T-helper 1 cell (primary cell): ENCODE results near the gene SRP68.
"Not testable (repeated sequence)": the region's sequence is repeated elsewhere in the genome, so short reads cannot be mapped to it uniquely, and the experiment has no call there.

Experiments
- DNase-seq, 5 donors: peaks; one replicate each; pipeline ENCODE4 v3.0.0-alpha.2; 2012 to 2020

The SRP68 gene

DNA sequence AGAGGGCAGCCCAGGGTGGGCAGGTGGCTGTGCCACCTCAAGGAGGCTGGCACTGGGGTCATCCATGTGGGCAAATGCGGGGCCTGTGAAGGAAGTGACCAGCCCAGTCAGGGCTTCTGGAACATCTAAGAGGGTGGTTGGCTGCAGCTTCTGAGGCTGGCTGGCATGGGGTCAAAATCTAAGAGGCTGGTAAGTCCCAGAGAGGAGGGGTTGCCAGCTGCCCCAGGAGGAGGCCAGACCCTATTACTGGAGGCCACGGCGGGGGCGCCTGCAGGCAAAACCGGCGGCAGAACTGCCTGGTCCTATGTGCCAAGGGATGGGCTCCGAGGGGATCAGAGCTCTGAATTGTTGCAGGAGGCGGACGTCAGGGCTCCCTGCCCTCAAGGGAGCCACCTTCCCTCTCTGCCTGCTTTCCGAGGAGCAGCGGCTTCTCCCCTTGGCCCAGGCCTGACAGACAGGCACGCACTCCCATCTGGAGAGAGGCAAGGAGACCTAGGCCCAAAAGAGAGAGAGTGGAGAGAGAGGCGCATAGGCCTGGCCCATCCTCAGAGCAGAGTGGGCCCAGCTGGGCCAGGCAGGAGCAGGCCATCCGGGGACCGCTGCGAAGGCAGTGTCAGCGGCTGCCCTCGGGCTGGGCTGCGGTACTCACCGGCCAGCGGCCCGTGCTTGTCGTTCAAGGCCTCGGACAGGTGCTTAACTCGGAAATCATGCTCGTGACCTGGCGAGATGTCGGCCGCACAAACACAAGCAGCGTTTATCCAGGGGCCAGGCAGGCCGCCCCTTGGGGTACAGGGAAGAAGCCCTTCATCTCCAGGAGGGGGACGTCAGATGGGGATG is 17.6 kb upstream of the SRP68 start:
- no peak for DNase-seq

DNA sequence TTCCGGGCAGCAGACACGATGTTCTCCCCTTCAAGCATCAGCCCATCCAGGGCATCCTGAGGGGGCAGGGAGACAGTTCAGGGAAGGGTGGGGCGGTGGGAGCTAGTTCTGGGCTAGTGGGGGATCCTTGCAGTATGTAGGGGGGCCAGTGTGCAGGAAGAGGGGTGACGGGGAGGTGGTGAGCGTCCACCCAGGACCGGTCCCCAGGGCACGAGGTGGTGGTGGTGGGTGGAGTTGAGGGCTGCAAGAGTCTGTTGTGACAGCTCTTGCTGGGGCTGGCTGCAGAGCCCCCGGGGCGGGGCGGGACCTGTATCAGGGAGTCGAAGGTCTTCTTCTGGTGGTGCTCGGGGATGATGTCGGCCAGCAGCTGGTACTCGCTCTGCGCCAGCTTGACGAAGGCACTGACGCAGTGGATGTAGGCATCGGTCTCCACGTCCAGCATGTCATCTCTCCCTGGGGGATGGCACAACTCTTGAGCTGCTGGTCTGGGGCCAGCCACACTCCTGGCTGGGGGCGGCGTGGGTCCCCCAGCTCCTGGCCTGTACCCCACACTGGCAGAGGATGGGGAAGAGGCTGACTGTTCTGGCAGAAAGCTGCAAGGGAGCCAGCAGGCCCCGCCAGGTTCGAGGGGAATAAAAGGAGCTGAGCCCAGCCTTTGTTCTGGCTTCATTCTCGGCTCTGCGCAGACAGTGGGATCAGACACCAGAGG is 16.7 kb upstream of the SRP68 start:
- no peak for DNase-seq

DNA sequence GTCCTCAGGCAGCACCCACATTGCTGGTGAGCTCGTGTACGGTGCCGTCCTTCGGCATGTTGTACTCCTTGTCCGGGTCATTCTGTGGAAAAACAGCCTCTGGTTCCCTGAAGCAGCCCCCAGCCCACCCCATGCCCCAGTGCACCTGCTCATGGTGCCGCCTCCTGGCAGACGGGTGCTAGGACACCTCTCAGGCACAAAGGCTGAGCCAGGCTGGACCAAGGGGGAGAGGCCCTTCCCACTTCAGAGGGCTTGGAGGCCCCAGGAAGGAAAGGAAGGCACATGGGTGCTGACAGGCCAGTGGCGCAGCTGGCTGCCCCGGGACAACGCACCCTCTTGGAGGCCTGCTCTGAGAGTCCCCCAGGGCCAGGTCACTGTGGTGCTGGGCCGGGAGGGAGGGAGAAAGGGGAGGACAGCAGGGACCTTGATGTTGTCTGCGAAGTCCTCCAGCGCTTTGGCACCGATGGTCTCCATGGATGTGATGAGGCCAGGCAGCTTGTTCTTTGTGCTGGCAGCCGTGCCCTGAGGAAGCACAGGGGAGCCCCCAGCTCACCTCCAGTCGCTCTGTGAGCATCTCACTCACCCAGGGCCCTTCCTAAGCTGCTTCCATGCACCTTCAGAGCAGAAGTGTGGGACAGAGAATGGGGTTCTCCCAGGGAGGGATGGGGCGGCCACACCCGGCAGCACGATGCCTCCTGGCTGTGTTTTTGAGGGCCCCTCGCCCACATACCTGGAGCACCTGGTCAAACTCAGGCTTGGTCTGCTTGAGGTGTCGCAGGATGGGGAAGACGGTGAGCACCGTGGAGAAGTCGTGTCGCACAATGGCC is 15.9 kb upstream of the SRP68 start:
- no peak for DNase-seq

DNA sequence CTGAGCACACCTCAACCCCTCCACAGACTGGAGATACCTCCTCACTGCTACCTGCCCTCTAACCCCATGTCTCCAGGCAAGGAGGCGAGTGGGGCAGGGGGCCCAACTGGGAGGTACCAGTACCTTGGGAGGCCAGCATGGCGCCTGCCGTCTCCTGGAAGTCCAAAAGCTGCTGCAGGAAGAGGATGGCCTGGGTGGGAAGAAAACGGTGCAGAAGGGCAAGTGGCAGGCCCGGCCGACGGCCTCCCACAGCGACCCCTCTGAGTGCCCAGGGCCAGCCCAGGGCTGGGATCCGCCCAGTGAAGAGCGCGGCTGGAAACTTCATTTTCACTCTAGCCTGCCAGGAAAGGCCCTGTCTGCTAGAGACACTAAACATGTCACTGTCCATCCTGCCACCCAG is 15.2 kb upstream of the SRP68 start:
- no peak for DNase-seq

DNA sequence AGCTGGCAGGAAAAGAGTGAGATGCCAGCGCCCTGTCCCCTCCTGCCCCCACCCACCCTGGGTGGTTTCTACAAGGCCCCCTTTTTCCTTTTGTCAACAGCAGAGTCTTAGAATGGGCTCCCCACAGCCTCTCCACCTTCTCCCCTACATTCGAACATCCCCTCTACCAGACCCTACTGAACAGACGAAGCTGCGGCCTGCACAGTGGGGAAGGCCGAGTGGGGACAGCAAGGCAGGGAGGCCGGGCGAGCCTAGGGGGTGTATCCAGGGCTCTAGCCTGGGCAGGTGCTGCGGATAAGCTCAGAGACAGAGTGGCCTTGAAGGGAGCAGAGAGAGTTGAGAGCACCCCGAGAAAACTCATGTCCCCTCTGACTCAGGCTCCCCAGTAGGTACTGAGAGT is 14.1 kb upstream of the SRP68 start:
- no peak for DNase-seq

DNA sequence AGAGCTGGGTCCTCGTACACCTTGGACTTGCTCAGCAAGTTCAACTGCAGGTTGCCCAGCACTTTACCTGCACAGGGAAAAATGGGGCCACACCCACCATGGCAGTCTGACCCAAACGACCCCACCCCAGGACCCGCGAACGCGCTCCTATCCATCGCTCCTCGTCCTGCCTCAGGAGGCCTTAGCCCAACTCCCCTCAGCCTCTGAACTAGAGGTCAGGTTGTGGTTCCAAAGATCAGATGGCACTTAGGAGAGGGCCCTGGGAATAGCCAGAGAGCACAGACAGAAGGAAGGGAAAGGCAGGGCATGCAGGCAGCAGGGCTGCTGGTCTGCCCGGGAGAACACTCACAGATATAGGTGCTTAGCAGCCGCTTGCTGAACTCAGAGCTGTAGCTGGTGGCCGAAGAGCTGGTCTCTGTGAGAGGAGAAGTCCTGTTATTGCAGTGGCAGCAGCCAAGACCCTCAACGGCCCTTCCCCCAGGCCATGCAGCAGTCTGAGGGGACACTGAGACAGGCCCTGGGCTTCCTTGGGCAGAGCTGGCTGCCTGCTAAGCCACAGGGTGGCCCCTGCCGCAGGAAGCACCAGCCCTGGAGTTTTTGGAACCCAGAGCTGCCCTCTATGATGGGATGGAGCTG is 13.5 kb upstream of the SRP68 start:
- no peak for DNase-seq

DNA sequence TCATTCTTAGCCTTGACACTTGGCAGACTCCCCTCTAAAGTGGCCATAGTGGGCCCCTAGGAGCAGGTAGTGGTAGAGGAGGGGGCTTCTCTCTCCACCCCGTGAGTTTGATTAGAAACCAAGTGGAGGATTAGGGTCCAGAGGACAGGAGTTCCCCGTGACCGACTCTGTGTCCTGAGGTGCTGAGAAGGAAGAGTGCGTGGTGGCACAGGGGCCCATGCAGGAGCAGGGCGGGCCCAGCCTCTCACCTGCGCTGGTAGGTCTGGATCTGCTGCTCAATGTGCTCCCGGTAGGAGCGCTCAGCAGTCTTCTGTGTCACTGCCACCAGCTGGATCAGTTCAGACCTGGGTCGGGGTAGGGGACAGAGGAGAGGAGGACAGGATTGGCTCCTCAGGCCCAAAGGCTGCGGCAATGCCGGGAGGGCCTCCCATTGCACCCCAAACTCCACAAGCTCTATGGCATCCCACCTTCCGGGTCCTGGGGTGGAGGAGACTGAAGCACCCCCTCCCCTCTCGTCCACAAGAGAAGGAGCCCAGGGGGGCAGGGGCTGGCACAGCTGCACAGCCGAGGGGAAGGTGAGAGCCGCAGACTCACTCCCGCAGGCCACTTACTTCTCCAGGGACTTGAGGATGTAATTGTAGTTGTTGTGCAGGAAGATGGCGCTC is 12.9 kb upstream of the SRP68 start:
- DNase-seq: no peak

DNA sequence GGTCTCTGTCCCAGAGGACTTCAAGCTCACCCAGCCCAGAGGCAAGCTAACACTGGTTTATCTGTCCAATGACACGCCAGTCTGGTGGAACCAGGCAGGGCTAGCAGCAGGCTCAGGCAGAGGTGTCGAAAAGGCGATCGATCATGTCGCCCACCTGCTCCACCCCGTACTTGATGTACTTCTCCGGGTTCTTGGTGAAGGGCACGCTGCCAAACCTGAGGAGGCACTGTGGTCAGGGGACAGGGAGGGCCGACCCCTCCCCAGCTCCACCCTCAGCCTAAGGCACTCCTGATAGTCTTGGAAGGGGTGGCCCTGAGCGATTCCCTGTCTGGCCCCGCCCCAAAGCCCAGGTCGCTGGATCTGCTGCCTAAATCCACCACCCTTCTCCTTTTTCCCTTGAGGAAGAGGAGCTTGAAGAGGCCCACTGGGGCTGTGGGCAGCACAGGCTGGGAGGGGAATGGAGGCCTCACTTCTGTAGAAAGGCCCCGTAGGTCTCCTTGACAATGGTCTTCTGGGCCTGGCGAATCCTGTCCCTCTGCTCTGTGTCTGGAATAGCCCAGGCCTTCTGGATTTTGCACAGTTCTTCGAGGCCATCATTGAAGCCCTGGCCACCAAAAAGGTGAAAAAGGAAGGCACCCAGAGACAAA is 11.3 kb upstream of the SRP68 start:
- DNase-seq: no peak

DNA sequence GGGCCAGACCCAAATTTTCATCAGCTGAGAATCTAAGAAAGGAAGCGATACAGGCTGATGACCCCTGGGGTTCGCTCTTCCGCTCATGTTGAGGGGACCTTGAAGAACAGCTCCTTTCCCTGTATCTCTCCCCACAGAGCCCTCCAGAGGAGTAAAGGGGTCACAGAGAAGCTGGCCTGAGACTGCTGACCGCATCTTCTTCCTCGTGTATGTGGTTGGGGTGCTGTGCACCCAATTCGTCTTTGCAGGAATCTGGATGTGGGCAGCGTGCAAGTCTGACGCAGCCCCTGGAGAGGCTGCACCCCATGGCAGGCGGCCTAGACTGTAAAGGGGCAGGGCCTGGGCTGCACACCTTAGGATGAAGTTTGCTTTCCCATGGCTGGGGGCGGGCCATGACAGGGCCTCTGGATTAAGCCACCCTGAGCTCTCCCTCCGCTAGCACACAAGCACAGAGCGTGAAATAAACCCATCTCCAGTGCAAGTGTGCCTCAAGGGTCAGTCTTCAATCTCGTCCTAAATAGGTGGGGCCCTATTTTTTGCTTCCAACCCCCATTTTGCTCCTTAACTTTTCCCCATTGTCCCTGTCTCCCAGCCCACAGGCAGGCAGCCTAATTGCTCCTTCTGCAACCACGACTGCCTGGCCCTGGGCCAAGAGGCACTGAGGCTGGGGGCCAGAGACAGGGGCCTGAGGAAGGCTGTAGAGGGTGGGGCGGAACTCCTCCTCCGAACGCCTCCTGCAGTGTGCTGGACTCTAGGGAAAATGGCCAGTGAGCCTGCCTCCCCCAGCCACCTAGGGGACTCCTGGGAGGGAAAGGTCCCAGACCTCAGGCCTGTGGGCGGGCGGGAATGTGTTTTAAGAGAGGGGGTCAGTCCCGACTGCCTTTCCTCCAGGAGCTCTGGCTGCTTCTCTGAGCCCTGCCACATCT is 10.3 kb upstream of the SRP68 start:
- DNase-seq: no peak

DNA sequence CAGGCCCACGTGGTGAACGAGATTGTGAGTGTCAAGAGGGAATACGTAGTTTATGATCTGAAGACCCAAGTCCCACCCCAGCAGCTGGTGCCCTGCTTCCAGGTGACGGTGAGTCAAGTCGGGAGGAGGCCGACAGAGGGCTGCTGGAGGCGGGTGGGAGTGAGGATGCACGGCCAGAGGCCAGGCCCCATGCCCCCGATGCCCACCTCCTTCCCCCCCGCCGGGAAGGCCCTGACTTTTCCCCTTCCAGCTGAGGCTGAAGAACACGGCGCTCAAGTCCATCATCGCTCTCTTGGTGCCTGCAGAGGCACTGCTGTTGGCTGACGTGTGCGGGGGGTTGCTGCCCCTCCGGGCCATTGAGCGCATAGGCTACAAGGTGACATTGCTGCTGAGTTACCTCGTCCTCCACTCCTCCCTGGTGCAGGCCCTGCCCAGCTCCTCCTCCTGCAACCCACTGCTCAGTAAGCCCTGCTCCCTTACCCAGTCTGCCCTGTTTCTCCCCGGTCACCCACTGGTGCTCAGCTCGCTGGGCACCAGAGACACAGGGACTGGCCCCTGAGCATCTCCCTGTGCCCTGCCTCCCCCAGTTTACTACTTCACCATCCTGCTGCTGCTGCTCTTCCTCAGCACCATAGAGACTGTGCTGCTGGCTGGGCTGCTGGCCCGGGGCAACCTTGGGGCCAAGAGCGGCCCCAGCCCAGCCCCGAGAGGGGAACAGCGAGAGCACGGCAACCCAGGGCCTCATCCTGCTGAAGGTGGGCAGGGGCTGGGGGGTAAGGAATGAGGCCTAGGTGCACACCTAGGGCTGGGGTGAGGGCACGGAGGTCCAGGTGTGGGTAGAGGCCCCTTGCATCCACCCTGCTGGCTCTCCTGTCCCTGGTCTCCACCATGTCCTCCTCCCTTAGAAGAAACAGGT is 9.2 kb upstream of the SRP68 start:
- no peak for DNase-seq

DNA sequence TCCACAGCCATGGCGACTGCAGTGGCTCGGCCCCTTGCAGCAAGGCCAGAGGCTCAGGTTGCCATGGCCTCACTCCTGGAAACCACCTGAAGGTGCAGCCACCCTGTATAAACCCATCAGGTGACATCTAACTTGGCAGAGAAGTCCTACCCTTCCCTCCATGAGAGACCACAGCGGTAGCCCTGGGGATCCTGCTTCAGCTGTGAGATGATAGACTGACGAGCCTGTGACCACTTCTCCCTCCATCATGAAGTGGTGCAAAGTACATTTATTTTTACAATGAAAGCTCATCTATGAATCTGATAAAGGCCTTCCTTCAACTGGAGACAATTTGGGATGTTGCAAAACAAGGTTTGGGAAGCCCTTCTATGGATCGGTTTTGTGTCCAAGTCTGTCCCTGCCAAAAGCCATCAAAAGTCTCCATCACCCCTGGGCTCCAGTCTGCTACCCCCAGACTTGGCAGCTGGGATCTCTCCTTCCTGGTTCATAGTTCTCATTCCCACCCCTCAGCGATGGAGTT is 8.5 kb upstream of the SRP68 start:
- no peak for DNase-seq

DNA sequence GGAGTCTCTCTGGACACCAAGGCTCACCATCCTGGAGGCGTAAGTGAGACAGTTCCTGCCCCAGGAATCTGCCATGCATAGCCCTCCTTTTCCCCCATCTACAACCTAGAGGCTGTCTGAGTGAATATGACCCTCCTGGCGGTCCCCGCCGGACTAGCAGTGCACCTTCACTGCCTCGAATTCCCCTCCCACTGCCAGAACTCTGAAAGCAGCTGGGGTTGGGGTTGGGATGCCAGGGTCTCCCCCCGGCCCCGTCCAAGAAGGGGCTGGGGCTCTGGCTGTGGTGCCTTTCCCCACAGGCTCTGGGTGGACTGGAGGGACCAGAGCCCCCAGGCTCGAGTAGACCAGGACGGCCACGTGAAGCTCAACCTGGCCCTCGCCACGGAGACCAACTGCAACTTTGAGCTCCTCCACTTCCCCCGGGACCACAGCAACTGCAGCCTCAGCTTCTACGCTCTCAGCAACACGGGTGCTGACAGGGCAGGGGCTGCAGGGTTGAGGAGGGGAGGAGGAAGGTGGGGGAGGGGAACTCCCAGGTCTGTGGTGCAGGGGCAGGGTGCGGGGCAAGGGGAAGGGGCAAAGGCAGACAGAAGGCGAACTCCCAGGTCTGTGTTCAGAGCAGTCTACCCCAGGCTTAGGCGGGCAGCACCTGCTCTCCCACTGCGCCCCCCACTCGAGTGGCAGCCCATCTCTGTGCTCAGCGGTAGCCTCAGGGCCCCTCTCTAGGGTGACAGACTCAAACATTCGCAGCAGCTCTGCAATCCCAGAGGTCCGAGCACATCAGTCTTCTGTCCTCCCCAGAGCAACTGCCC is 7.8 kb upstream of the SRP68 start:
- no peak for DNase-seq

DNA sequence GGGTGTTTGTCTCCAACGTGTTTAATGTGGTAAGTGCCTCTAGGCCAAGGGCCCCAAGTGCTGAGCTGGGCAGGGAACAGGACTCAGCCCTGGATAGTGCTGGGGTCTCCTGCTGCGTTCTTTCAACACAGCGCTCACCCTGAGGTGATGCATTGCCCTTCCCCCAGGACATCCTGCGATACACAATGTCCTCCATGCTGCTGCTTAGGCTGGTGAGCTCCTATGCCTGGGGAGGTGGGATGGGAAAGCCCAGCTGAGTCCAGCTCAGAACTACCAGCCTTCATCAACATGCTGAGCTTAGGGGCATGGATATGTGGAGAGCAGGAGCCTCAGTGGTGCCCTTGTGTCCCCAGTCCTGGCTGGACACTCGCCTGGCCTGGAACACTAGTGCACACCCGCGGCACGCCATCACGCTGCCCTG is 7.2 kb upstream of the SRP68 start:
- DNase-seq: no peak

DNA sequence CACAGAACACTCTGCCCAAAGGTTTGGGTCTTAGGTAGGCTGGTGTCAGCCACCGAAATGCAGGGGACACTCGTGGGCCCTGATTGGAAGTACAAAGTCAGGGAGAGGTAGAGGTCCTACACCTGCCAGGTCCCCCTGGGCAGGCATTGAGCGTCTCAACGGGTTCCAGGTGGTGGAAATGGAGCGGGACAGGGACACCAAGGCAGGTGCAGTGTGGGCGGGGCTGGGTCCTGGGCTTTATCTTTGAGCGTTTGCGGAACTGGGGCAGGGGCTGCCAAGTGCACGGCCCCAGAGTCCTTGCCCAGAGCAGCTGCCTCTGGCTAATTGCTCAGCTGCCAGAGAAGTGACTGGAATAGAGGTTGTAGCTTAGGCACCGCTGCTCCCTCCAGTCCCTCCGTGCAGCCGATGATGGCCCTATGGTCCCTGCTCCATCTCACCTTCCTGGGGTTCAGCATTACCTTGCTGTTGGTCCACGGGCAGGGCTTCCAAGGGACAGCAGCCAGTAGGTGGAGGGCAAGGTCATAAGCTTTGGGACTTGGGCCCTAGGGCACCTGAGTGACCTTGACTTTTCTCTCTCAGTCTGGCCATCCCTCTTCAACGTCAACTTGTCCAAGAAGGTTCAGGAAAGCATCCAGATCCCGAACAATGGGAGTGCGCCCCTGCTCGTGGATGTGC is 6.7 kb upstream of the SRP68 start, which contains the start of gene ZACN:
Gene ZACN, plus strand, starts transcription at position 323 of the 675 bp plus-strand sequence. Its CDS starts 83 bp downstream, at position 406.
- no peak for DNase-seq

DNA sequence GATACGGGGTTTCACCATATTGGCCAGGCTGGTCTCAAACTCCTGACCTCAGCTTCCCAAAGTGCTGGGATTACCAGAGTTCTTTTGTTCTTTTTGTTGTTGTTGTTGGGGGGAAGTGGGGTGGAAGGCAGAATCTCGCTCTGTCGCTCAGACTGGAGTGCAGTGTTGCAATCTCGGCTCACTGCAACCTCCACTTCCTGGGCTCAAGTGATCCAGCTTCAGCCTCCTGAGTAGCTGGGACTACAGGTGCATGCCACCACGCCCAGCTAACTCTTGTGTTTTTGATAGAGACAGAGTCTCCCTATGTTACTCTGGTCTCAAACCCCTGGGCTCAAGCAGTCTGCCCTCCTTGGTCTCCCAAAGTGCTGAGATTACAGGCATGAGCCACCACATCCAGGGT is 6.1 kb upstream of the SRP68 start:
- DNase-seq: not testable (repeated sequence)

DNA sequence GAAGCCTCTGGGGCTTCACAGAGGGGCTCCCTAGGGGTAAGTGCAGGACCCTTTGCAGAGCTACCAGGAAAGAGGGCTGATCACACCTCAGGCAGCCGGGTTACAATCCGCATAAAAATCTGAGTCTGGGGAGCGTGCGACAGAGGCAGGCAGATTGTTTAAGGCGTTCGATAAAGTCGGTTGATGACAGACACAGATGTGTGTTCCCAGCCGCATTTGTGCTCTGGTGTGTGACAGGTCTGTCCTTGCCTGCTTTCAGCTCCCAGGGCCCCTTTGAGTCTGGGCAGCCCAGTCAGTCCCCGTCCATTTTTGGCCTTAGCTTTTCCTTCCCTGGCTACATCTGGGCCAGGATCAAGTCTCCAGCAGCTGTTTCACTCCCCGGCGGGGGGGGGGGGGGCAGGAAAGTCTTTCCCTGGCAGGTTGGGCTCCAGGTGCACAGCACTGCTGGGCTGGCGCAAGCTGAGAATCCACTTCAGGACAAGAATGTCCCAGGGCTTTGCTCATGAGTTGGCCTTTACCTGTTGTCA is 5.3 kb upstream of the SRP68 start:
- no peak for DNase-seq
